NOMO-1 treated with DMSO at 0.1 percent for 48 hours (cell line): Measurements from ENCODE around the gene ENPP4.
"Not testable (repeated sequence)": the region's sequence is repeated elsewhere in the genome, so short reads cannot be mapped to it uniquely, and the experiment has no call there.

Source experiments
- DNase-seq: peaks from one replicate; lab custom pipeline; 2025; ENCODE audit not compliant: unreplicated experiment; lab: John Stamatoyannopoulos, UW

ENPP4 gene

DNA sequence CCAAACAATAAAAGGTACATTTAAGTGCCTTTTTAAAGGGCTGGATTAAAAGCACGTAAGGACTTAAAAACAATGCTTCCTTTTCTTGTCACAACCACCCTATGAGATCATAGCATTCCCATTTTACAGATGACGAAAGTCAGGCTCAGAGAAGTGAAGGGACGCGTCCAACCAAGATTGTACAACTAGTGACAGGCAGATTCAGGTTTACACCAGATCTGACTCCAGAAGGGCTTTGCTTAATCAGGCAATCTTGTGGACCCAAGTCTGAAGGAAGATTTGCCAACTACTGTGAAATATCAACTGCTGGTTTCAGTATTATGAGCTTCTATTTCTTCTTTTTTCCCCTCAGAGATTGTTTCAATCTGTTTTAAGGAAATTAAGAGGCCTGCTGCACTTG lies 877 bp downstream of the ENPP4 start:
- DNase-seq: peak; percentile 83

DNA sequence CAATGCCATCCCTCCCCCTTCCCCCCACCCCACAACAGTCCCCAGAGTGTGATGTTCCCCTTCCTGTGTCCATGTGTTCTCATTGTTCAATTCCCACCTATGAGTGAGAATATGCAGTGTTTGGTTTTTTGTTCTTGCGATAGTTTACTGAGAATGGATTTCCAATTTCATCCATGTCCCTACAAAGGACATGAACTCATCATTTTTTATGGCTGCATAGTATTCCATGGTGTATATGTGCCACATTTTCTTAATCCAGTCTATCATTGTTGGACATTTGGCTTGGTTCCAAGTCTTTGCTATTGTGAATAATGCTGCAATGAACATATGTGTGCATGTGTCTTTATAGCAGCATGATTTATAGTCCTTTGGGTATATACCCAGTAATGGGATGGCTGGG lies 1.5 kb downstream of the ENPP4 start:
- DNase-seq: not testable (repeated sequence)

DNA sequence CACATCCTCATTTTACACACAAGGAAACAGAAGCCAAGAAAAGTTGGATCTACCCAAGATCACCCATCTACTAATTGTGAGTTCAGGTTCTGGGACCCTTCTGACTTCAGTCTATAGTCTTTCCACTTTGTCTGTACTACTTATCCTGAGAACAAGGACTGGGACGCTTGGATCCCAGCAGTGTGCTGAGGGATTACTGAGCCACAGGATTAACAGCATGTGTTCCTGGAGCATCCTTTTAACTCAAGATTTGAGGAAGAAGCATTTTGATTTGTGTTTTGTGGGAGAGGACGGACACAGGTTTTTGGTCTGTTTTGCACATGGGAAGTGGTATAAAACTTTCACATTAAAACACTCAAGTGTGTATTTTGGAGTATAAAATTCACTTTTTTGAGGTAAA lies 4.4 kb downstream of the ENPP4 start:
- DNase-seq: no peak

DNA sequence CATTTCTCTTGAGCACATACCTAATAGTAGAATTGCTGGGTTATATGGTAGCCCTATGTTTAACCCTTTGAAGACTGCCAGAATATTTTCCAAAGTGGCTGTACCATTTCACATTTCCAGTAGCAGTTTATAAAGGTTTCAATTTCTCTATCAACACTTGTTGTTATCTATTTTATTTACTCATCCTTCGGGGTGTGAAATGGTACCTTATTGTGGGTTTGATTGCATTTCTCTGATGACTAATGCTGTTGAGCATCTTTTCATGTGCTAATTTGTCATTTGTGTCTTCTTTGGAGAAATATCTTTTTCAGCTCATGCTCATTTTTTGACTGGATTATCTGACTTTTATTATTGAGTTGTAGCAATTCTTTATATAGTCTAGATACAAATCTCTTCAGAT lies 5.4 kb downstream of the ENPP4 start:
- no peak for DNase-seq

DNA sequence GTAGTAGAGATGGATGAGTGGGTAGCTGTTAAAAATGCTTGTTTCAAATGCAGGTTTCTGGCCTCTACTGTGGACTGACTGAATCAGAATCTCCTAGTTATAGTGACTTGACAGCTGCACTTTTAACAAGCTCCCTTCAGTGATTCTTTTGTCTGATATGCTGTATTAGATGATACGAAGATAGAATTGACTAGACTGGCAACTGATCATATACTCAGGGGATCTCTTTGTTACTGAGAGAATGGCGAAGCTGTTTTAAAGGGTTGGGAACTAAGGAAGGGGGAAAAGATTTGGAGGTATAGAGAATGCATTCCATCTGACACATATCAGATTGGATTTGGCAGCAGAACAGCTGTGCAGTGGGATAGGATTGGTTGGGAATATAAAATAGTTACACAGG lies 7.0 kb downstream of the ENPP4 start:
- no peak for DNase-seq

DNA sequence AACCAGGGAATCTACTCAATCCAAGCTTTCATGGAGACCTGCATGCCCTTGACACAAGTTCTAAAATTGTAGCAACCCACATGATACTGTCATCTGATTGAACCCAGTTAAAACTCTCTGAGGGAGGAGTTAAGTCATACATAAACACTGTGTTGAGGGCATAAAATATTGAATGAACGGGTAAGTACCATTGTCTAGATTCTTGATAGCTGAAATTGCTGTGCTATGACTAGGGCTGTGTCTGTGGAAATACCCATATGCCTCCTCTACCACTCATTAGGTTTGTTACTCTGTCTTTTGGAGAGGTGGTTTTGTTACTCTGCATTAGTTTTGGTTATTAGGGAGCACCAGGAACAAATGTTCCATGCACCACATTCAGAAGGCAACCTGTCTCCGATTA lies 7.6 kb downstream of the ENPP4 start:
- DNase-seq: no peak

DNA sequence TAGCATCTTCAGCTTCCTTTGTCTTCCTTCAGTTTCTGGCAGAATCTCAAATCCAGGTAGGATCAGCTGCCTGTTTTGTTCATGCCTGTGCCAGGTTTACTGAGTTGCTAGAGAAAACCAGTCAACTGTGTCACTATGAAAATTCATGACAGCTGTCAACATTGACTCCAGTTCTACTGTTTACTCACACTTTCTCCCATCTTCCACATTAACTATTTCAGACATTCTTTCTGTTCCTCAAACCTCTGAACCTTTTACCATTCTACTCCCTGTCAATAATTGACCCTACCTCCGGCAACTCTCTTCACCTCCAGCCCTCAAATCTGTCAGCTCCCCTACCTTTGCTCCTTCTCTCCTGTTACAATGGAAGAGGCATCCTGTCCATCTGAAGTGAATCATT lies 8.5 kb downstream of the ENPP4 start:
- no peak for DNase-seq

DNA sequence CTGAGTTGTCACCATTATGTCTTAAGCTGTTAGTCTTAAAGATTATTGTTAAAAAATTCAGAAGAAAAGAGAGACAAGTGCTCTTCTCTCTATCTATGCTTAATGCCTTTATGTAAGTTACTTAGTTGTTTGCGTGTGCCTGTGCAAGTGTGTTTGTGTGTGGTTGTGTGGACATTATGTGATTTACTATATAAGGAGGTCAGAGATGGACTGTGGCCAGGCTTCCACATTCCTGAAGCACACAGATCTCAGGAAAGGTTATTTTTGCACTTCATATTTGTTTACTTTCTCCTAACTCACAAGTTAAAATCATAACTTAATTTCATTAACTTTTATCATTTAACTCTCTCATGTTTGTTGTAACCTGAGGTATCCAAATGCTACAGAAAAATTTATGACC lies 14.5 kb downstream of the ENPP4 start:
- no peak for DNase-seq

DNA sequence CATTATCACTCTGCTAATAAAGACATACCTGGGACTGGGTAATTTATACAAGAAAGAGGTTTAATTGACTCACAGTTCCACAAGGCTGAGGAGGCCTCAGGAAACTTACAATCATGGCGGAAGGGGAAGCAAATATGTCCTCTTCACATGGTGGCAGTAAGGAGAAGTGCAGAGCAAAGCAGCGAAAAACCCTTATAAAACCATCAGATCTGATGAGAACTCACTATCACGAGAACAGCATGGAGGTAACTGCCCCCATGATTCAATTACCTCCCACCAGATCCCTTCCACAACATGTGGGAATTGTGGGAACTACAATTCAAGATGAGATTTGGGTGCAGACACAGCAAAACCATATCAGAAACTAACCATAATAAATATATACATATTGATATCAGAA lies 19.3 kb downstream of the ENPP4 start:
- DNase-seq: not testable (repeated sequence)

DNA sequence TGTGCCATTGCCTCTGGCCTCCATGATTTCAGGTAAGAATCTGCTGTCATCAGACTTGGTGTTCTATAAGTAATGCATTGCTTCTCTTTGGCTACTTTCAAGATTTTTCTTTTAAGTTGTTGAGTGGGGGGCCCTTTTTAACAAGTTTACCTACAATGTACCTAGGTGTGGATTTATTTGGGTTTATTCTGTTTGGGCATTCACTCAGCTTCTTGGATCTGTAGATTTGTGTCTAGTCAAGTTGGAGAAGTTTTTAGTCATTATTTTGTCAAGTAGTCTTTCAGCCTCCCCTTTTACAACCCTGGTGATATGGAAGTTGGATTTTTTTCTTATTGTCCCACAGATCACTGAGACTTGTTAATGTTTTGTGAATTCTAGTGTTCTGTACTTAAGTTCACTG lies 26.9 kb downstream of the ENPP4 start:
- DNase-seq: no peak

DNA sequence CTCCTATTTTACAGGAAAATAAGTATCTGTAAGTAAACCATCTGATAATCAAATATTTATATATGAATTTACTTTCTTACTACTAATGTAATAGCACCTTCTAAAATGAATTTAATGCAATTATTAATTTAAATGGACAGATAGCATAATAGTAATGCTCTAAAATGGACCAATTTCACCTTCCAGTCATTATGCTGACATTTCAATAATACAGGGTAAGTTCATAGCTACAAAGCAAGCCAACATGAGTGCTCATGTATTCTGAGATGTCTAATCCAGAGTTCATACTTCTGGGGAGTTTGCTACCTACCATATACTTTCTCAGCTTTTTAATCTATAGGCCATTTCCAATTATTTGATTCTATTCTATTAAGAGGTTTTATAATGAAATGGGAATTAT lies 29.4 kb downstream of the ENPP4 start:
- DNase-seq: no peak

DNA sequence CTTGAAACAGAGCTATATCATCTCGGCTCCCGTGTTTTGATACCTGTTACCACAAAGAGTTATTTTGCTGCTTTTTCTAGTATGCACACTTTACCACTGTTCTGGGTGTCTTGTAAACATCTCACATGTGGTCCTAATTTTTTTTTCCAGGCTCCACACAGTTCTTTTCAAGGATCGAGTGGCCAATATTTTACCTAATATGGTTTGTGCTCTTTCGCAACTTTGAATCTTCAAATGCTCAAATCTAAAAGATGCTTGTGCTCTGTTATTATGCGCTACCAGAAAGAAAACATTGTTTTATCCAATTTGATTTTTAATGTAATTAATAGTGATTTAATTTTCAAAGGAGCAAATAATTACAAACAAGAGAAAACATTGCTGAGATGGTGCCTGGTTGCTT lies 30.3 kb downstream of the ENPP4 start:
- DNase-seq: no peak

DNA sequence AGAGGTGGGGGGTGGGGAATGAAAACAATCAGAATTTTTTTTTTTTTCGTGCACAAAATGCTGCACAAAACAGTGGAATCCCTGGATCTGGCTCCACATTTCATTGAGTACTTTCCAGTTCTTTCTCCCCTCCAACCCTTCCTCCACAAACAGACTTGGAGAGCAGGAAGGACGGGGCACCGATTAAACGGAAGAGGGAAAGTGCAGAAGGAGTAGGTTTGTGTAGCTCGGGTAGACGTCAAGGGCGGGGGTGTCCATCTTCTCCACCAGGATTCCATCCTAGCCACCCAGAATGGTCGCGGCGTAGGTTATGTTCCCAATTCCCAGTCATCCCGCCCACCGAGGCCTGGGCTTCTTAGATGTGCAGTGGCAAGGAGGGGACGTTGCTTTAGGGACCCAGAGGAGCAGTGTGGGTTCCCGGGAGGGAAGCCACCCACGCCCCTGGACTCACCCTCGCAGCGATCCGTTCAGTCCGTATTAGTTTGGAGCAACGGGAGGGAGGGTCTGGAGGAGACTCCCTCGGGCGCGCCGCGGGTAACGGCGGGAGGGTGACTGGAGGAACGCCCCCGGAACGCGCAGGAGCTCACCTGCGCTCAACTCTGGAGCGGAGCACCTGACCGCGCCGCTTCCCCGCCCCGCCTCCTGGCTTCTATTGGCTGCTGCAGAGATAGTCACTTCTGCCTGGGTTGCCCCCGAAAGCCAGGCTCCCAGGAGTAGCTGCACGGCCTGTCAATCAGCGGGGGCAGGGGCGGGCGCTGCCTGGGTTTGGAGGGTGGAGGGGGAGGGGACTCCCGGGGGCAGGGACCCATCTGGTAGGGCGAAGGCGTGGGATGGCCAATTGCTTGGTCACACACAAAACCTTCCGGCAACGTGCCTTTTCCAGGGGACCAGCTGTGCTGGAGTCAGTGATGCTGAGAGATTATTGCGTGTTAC lies 40.8 kb downstream of the ENPP4 start, which contains the start of gene ENPP5:
Gene ENPP5 (minus strand): TSS at position 624 of the 933 bp plus-strand sequence. CDS start 2,718 bp downstream, outside the sequence.
- peak; percentile 35 for DNase-seq

DNA sequence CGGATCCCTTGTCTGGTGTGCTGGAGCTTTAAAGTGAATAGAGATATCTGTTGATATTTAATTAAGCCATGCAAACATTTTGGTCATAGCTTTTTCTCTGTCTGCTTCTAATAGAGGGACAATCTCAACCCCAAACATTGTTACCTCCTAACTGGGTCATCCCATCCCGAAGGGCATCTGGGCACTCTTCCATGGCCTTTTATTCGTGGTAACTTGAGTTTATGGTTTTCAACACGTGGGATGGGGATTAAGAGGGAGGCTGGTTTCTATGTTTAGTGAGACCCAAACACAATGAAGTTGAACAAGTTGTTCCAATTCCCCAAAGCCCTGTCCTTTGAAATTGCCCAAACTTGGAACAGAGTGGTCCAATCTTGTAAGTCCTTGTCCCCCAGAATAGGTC lies 42.4 kb downstream of the ENPP4 start:
- no peak for DNase-seq

DNA sequence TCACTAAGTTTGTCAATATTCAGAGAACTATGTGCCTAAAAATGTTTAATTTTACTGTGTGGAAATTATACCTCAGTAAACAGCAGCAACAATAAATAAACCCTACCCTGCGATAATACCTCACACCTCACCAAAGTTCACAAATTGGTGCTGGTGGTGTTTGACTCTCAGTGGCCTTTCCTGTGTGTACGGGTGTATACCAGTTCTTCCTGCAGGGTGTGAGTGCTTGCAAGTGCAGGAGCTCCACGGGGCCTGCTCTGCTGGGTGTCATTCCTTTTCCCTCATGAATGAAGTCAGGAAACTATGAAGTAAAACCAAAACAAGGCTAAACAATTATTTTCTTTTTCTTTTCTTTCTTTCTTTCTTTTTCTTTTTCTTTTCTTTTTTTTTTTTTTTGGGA lies 45.1 kb downstream of the ENPP4 start:
- DNase-seq: no peak

DNA sequence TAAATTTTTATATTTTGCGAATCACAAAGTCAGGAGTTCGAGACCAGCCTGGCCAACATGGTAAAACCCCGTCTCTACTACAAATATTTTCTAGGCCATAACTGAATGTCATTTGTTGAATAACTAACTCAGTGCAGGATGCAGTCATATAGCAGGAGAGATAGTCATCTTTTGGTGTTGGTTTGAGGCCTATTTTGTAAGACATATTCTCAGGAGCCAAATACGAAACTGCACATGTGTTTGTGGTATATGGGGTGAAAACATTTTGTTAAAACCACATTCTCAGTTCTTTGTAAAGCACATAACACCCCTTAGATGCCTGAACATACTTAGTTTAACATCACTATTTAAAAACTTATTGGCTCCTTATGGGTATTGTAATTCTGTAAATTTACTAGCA lies 45.7 kb downstream of the ENPP4 start:
- DNase-seq: no peak

DNA sequence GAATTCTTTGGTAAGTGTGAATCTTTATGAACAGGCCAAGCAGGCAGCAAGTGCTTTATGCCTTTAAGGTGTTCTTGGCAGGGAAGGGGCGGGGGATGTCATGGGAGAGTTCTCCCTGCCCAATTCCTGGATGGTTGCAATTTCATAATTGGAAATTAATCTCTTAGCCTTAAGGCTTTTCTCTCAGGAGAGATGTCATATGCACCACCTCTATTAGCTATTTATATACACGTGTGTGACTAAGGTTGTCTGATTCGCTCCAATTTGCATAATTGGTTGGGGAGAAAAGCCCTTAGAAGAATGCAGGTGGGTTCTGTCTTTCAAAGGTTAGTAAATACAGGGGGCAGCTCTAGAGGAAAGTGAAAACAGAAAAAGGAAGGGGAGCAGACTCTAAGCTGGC lies 46.2 kb downstream of the ENPP4 start:
- DNase-seq: no peak

DNA sequence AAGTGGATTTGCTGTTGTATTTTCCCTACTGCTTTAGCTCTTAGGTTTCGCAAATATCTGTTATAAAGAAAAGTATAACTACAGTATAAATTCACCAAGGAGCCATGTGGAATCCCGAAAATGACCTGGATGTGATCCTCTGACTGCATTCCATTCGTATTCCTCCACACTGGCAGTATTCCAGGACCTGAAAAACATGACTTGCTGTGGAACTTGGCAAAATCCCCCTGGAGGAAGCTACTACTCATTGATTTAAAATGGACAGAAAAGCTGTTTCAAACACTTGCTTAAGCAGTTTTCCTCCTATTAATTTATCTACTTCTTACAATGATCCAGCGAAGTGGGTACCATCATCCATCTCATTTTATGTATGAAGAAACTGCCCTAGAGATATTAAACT lies 54.3 kb downstream of the ENPP4 start:
- no peak for DNase-seq

DNA sequence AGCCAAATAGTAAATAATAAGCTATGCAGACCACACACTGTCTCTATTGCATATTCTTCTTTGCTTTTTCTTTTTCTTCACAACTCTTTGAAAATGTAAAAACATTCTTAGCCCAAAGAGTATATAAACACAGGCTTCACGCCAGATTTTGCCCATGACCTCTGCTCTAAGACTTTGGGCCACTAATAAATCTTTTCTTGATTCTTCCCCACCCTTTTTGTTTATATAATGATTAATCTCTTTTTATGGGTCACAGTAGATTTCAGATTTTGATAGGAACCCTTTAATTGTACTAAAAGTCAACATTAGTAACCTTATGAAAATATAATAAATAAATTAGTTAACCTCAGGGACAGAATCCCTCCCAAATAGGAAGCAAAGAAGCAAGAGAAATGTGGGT lies 56.8 kb downstream of the ENPP4 start:
- no peak for DNase-seq

DNA sequence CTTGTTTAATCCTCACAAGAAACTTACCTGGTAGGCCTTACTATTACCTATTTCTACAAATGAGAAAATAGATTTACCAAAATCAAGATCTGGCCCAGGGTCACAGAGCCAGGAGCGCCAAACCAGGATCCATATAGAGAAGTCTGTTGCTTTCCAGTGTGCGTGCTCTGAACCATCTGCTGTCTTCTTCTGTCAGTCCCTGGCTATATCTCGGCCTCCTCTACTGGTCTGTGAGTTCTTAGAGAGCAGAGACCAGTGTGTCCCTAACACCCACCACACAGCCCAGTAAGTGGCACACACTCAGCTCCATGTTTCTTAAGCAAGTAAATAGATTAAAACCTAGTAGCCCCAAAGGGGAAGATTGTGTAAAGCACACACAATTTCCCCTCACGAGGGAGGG lies 59.9 kb downstream of the ENPP4 start:
- no peak for DNase-seq

DNA sequence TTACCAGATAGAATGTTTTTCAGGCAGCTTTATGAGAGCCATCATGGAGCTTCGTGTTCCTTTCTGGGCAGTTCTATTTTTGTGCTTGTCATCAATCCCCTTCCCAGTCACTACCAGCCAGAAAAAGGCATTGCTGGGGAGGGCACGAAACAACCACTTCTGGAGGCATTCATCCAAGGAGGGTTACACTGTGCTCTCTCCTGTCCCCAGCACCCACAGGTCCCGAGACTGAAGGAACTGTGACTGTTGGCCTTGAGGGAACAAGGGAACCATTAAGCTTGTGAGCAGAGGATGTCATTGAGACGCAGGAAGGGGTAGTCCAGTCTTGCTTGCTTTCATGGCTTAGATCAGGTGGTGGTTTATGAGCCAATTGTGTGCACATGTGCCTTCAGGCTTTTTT lies 61.1 kb downstream of the ENPP4 start:
- DNase-seq: no peak

DNA sequence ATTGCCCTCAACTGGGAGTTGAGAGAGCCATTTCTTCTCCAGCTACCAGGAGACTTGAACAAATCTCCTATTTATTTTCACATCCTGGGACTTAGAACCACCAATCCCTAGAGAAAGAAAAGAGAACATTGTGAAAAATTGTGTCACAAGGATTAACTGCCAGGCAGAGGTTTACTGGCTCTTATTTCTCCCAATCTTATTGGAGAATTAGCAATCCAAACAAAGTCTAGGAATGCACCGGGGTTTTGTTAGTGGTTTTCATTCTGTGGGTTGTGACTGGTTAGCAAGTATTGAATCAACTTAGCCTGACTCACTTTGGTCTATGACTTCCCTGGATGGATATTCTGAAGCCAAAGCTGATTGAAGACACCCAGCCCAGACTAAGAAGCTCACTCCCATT lies 62.2 kb downstream of the ENPP4 start:
- no peak for DNase-seq
